HepG2 (cell line): Measurements from ENCODE around the gene STRA6. TPM values are rescaled to one million over a fixed set of nuclear protein-coding genes. Genes with fewer than 3 reads are reported as not detected.

Source experiments
- ATAC-seq: fragments of 200-7000 bp; cut with Tn5 transposase; 3 replicates; pipeline ENCODE4 v1.9.1; 2020; ENCODE audit warnings: mild to moderate bottlenecking, moderate library complexity
- BruUV-seq: library from RNA; stranded (reverse); fragments of 400-500 nt; replicated peaks from 2 replicates; lab custom pipeline; 2021; lab: Mats Ljungman, UMichigan
- CTCF ChIA-PET: fragments of 300-600 bp; formaldehyde crosslinking; extraction: SDS; loops from one replicate; lab custom pipeline; 2021; ENCODE audit warnings: low total read pairs, inconsistent platforms, low intra/inter-chr PET ratio; lab: Yijun Ruan, JAX
- POLR2A ChIA-PET: fragments of 350-600 bp; sonication (Branson Sonifier 250); formaldehyde crosslinking; loops from one replicate; lab custom pipeline; 2020; ENCODE audit warnings: antibody characterized with exemption, inconsistent platforms; lab: Yijun Ruan, JAX
- DNase-seq: peaks from one replicate; pipeline ENCODE4 v3.0.0-alpha.2; 2015; ENCODE audit warnings: low spot score
- FAIRE-seq: peaks from 3 replicates; lab custom pipeline; 2011; peaks lifted over from hg19 to GRCh38; lab: Jason Lieb, UNC
- H2AFZ ChIP-seq: one replicate; pipeline ENCODE4 v1.6.1; 2011; ENCODE audit warnings: low read length, inconsistent platforms
- H3K27ac ChIP-seq: fragments of 300-600 bp; 3 replicates; pipeline ENCODE4 v1.8.0; 2011; ENCODE audit warnings: mixed run types, mild to moderate bottlenecking, mixed read lengths, low read length, inconsistent platforms; ENCODE audit not compliant: insufficient read depth; ENCODE audit errors: extremely low read length
- H3K27me3 ChIP-seq, 2 experiments: fragments of 200-600 bp in 1 of 2; 2 replicates in 1 of 2; 3 replicates in 1 of 2; pipeline versions ENCODE4 v1.6.0 to v1.8.0; 2011; ENCODE audit warnings: low read length in 2 of 2, mild to moderate bottlenecking in 2 of 2, moderate library complexity in 2 of 2, inconsistent platforms in 1 of 2; ENCODE audit not compliant: insufficient read depth in 2 of 2, control insufficient read depth in 1 of 2
- H3K36me3 ChIP-seq, 2 experiments: fragments of 200-600 bp in 1 of 2; replicated peaks in 1 of 2; 2 replicates in 1 of 2; 3 replicates in 1 of 2; pipeline versions ENCODE4 v1.5.1 to v1.8.0; 2011; ENCODE audit warnings: low read length in 2 of 2, inconsistent platforms in 1 of 2; ENCODE audit not compliant: insufficient read depth in 2 of 2, control insufficient read depth in 1 of 2
- H3K4me1 ChIP-seq: 2 replicates; pipeline ENCODE4 v1.5.1; 2012; ENCODE audit warnings: low read length, inconsistent platforms; ENCODE audit not compliant: insufficient read depth
- H3K4me2 ChIP-seq: 2 replicates; pipeline ENCODE4 v1.6.0; 2011; ENCODE audit warnings: low read depth, low read length, inconsistent platforms
- H3K4me3 ChIP-seq, 3 experiments: fragments of 200-600 bp in 1 of 3; sonication (generic), shearing (Covaris generic) in 1 of 3; replicated peaks in 1 of 3; 2 replicates each; pipeline ENCODE4 v1.5.1; 2011 to 2016; ENCODE audit warnings: low read length in 3 of 3, inconsistent platforms in 2 of 3, low read depth in 2 of 3, mild to moderate bottlenecking in 2 of 3, control low read depth in 1 of 3, mixed read lengths in 1 of 3; ENCODE audit not compliant: insufficient read depth in 1 of 3
- H3K79me2 ChIP-seq: one replicate; pipeline ENCODE4 v1.6.1; 2011; ENCODE audit warnings: low read length, inconsistent platforms; ENCODE audit not compliant: insufficient read depth
- H3K9ac ChIP-seq: 2 replicates; pipeline ENCODE4 v1.6.0; 2011; ENCODE audit warnings: mild to moderate bottlenecking, low read depth, low read length, inconsistent platforms; ENCODE audit not compliant: insufficient read depth
- H3K9me3 ChIP-seq: 2 replicates; pipeline ENCODE4 v1.5.1; 2012; ENCODE audit warnings: mild to moderate bottlenecking, low read length
- H4K20me1 ChIP-seq: 2 replicates; pipeline ENCODE4 v1.6.0; 2011; ENCODE audit warnings: inconsistent platforms, mild to moderate bottlenecking, low read length, moderate library complexity; ENCODE audit not compliant: insufficient read depth
- ADNP ChIP-seq: sonication (generic); formaldehyde crosslinking; IDR thresholded peaks from 2 replicates; pipeline ENCODE4 v1.4.0; 2020; ENCODE audit warnings: missing genetic modification reagents
- CREM ChIP-seq, 2 experiments: sonication (generic) in 1 of 2; formaldehyde crosslinking in 1 of 2; IDR thresholded peaks; 2 replicates each; pipeline versions ENCODE4 v1.4.0 to v1.6.1; 2016 to 2020; ENCODE audit warnings: antibody characterized with exemption in 1 of 2, mild to moderate bottlenecking in 1 of 2, missing genetic modification reagents in 1 of 2
- HDAC2 ChIP-seq: sonication (generic); formaldehyde crosslinking; IDR thresholded peaks from 2 replicates; pipeline ENCODE4 v1.4.0; 2020; ENCODE audit warnings: missing genetic modification reagents
- KAT2B ChIP-seq: fragments of 150-350 bp; IDR thresholded peaks from 2 replicates; pipeline ENCODE4 v1.6.1; 2014; ENCODE audit warnings: low read depth, low read length, borderline replicate concordance
- KDM5B ChIP-seq: sonication (generic); formaldehyde crosslinking; IDR thresholded peaks from 2 replicates; pipeline ENCODE4 v1.4.0; 2020; ENCODE audit warnings: missing genetic modification reagents, mild to moderate bottlenecking, borderline replicate concordance
- NR2F6 ChIP-seq, 2 experiments: IDR thresholded peaks; 2 replicates each; pipeline ENCODE4 v1.6.1; 2016; ENCODE audit warnings: antibody characterized with exemption in 1 of 2, mild to moderate bottlenecking in 1 of 2
- RFXANK ChIP-seq: IDR thresholded peaks from 2 replicates; pipeline ENCODE4 v1.6.1; 2016
- RXRB ChIP-seq: IDR thresholded peaks from 2 replicates; pipeline ENCODE4 v1.6.1; 2016; ENCODE audit warnings: borderline replicate concordance, missing genetic modification reagents, missing compliant biosample characterization
- SIX1 ChIP-seq: sonication (generic); formaldehyde crosslinking; IDR thresholded peaks from 2 replicates; pipeline ENCODE4 v1.4.0; 2020; ENCODE audit warnings: missing genetic modification reagents, borderline replicate concordance
- SP4 ChIP-seq: sonication (generic); formaldehyde crosslinking; IDR thresholded peaks from 2 replicates; pipeline ENCODE4 v1.8.1; 2023; ENCODE audit warnings: mild to moderate bottlenecking, missing genetic modification reagents
- TAF1 ChIP-seq: sonication (generic); formaldehyde crosslinking; IDR thresholded peaks from 2 replicates; pipeline ENCODE4 v1.4.0; 2020; ENCODE audit warnings: missing genetic modification reagents
- TCF7 ChIP-seq: sonication (generic); IDR thresholded peaks from 2 replicates; pipeline ENCODE4 v1.6.1; 2016; ENCODE audit warnings: antibody characterized with exemption, low read depth
- ZNF121 ChIP-seq: sonication (generic); formaldehyde crosslinking; IDR thresholded peaks from 2 replicates; pipeline ENCODE4 v1.5.0; 2020; ENCODE audit warnings: mild to moderate bottlenecking, missing genetic modification reagents
- ZNF20 ChIP-seq: sonication (generic); formaldehyde crosslinking; IDR thresholded peaks from 2 replicates; pipeline ENCODE4 v1.4.0; 2020; ENCODE audit warnings: mild to moderate bottlenecking, moderate library complexity, missing genetic modification reagents
- ZNF367 ChIP-seq: sonication (generic); formaldehyde crosslinking; IDR thresholded peaks from 2 replicates; pipeline ENCODE4 v1.4.0; 2020; ENCODE audit warnings: missing genetic modification reagents, borderline replicate concordance
- ZNF569 ChIP-seq: sonication (generic); formaldehyde crosslinking; IDR thresholded peaks from 2 replicates; pipeline ENCODE4 v1.5.0; 2020; ENCODE audit warnings: mild to moderate bottlenecking, missing genetic modification reagents, moderate library complexity, borderline replicate concordance
- WGBS: methylation state at CpG from one replicate; pipeline ENCODE4 v1.1.6; 2017; ENCODE audit warnings: low lambda C conversion rate; 5-methylcytosine and 5-hydroxymethylcytosine counted together
- in situ Hi-C: cut with HindIII; loops from 2 replicates; pipeline ENCODE4 v1.10.0; 2017; ENCODE audit warnings: low pct_unique_long_range_greater_than_20kb; ENCODE audit not compliant: extremely low pct_ligation_motif_present
- intact Hi-C: fragments of 100-400 bp; cut with micrococcal nuclease; formaldehyde crosslinking; loops from one replicate; pipeline ENCODE4 v1.10.0; 2022; ENCODE audit not compliant: unreplicated experiment
- polyA plus RNA-seq, 8 experiments: library from polyadenylated mRNA; depleted of rRNA in 3 of 8; stranded (reverse) in 7 of 8; unstranded in 1 of 8; fragments of >200 nt; fragmentation: Illumina TruSeq in 4 of 8; extraction: Trizol in 4 of 8; gene quantifications; 2 replicates each; pipeline versions ENCODE4 v1.2.1 to v1.2.3, GENCODE V29; 2011 to 2016; ENCODE audit warnings: low read depth in 4 of 8, missing spikeins in 1 of 8, mixed read lengths in 1 of 8; ENCODE audit not compliant: insufficient read depth in 1 of 8
- total RNA-seq, 5 experiments: library from RNA; depleted of rRNA; stranded (reverse); fragments of >200 nt; fragmentation: Illumina TruSeq; extraction: Trizol; gene quantifications; 2 replicates each; pipeline ENCODE4 v1.2.3, GENCODE V29; 2016; ENCODE audit warnings: low read depth in 1 of 5
- TF ChIP-seq, protein P1 (sequence below): sonication (generic); formaldehyde crosslinking; IDR thresholded peaks from 2 replicates; pipeline ENCODE4 v1.5.1; 2020; ENCODE audit warnings: missing genetic modification reagents, mild to moderate bottlenecking, borderline replicate concordance
- TF ChIP-seq, protein P2 (sequence below): sonication (generic); formaldehyde crosslinking; IDR thresholded peaks from 2 replicates; pipeline ENCODE4 v1.4.0; 2020; ENCODE audit warnings: missing genetic modification reagents, borderline replicate concordance
- TF ChIP-seq, protein P3 (sequence below): IDR thresholded peaks from 2 replicates; pipeline ENCODE4 v1.6.1; 2016; ENCODE audit warnings: mild to moderate bottlenecking, missing biosample characterization, missing genetic modification reagents

Gene STRA6
- total and polyA plus RNA-seq, 2 of the 13 experiments (the other 11 are each of a cell fraction or from before 2014, with no cell fraction given) = 1.6 to 2.1 TPM

DNA sequence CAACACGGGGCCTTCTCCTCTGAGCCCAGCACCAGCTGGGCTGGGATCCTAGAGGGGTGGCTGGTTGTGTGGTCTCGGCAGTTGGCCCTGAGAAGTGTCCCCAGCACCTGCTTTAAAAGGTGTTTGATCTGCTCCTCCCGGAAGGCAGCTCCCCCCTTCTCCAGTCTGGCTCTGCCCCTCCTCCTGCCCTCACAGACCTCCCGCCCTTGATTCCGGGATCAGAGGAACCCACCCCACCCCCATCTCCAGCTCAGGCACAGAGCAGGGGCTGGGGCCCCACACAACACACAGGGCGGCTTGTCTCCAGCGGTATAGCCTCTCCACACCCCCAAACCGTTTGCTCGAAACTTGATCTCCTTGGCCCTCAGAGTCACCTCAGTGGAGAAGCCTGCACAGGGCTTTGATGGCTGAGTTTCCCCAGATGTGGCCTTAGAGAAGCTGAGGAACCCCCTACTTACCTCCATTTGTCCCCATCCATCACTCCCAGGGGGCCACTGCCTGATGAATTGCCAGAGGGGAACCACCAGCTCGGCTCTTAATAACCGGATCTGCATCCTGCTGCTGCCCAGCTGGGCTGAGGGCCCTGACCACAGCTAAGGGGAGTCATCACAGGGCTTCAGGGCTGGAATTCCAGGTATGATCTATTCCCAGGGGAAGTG lies 6.4 kb upstream of the STRA6 start:
- ATAC-seq (peak; percentile 44), FAIRE-seq (no peak), DNase-seq (peak; percentile 60)
- no TSS peak for BruUV-seq
- 3% methylated on average over 7 of the region's 11 CpGs for WGBS
- Histone ChIP-seq H3K79me2 (no peaks in the 10 kb centered on the region), H4K20me1 (0 out of 2 replicates have a peak, but pooled peaks cover 3% of the 10 kb centered on the region), H3K36me3 (no peaks in the 10 kb centered on the region), H3K4me2 (peak overlapping the region; percentile 70), H3K4me3 (peak overlapping the region; percentile 8 to 46 (median 12); a peak in 4 of 6 replicates), H3K9me3 (no peaks in the 10 kb centered on the region), H3K27ac (no peak overlapping the region), H2AFZ (no peak overlapping the region), H3K9ac (peak overlapping the region; percentile 29; the same call in 1 of the 2 replicates), H3K27me3 (peaks cover 8 to 37% of the 10 kb centered on the region in 2 experiments), H3K4me1 (peaks cover 55% of the 10 kb centered on the region)
- intact Hi-C loops = no loop called here
- ChIA-PET CTCF (no interaction called here), POLR2A (no interaction called here)
- in situ Hi-C loops = no loop called here
- TF ChIP-seq KAT2B (no peak), CREM (IDR thresholded peaks at IDR 0.05) (no peak), CREM (CRISPR knock-in tag; IDR thresholded peaks at IDR 0.05) (no peak), NR2F6 (IDR thresholded peaks at IDR 0.05) (no peak), NR2F6 (CRISPR knock-in tag; IDR thresholded peaks at IDR 0.05) (0 out of 2 replicates have a peak, but pooled peaks have one; percentile 31), SP4 (CRISPR knock-in tag) (no peak), ZNF20 (CRISPR knock-in tag) (no peak), ADNP (CRISPR knock-in tag) (no peak), HDAC2 (CRISPR knock-in tag) (no peak), RXRB (CRISPR knock-in tag) (no peak), TAF1 (CRISPR knock-in tag) (no peak), ZNF121 (CRISPR knock-in tag) (no peak), ZNF367 (CRISPR knock-in tag) (no peak), RFXANK (CRISPR knock-in tag) (no peak), KDM5B (no peak), TCF7 (peak; percentile 19; the same call in 1 of the 2 replicates), SIX1 (CRISPR knock-in tag) (0 out of 2 replicates have a peak, but pooled peaks have one; percentile 19), ZNF569 (no peak)
- TF ChIP-seq, protein P1, sequence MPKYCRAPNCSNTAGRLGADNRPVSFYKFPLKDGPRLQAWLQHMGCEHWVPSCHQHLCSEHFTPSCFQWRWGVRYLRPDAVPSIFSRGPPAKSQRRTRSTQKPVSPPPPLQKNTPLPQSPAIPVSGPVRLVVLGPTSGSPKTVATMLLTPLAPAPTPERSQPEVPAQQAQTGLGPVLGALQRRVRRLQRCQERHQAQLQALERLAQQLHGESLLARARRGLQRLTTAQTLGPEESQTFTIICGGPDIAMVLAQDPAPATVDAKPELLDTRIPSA (CRISPR knock-in tag) = no peak
- TF ChIP-seq, protein P2, sequence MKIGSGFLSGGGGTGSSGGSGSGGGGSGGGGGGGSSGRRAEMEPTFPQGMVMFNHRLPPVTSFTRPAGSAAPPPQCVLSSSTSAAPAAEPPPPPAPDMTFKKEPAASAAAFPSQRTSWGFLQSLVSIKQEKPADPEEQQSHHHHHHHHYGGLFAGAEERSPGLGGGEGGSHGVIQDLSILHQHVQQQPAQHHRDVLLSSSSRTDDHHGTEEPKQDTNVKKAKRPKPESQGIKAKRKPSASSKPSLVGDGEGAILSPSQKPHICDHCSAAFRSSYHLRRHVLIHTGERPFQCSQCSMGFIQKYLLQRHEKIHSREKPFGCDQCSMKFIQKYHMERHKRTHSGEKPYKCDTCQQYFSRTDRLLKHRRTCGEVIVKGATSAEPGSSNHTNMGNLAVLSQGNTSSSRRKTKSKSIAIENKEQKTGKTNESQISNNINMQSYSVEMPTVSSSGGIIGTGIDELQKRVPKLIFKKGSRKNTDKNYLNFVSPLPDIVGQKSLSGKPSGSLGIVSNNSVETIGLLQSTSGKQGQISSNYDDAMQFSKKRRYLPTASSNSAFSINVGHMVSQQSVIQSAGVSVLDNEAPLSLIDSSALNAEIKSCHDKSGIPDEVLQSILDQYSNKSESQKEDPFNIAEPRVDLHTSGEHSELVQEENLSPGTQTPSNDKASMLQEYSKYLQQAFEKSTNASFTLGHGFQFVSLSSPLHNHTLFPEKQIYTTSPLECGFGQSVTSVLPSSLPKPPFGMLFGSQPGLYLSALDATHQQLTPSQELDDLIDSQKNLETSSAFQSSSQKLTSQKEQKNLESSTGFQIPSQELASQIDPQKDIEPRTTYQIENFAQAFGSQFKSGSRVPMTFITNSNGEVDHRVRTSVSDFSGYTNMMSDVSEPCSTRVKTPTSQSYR = peak; percentile 80
- TF ChIP-seq, protein P3, sequence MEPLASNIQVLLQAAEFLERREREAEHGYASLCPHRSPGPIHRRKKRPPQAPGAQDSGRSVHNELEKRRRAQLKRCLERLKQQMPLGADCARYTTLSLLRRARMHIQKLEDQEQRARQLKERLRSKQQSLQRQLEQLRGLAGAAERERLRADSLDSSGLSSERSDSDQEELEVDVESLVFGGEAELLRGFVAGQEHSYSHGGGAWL (CRISPR knock-in tag) = no peak
